Measurements from ENCODE around the gene PRKD2. TPM values are rescaled to one million over a fixed set of nuclear protein-coding genes. Genes with fewer than 3 reads are reported as not detected.

The PRKD2 gene
- total RNA-seq, 4 donors from 2014 or later: 57.0 to 88.8 (median 64.0) TPM

DNA sequence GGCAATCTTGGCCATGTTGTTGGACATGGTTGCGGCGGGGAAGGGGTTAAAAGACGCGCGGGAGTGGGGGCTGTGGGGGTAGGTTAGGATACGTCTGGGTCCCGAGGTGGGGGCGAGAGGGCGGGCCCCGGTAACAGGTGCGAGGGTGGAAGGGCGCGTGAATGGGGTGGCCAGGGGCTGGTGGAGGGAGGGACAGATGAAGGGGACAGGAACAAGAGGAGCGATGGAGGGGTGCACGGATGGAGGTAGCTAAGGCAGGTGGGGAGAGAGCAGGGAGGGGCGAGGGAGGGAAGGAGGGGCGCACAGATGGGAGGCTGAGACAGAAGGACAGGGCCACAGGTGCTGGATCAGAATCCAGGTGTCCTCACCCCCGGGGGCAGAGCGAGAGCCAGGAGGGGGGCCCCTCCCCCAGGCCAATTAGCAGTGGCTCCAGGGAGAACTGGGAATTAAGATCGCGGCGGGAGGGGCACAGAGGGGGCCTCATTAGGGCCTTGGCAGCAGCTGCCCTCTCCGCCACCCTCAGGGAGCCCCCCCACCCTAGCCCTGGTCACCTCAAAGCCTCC, 82.2 kb downstream of the PRKD2 start:
- no peak for DNase-seq
- Histone ChIP-seq H3K4me1 (peaks cover 4 to 41% (median 29%) of the 10 kb centered on the region in 4 donors), H3K4me3 (peak overlapping the region in 3 of 4 donors; percentile 20 to 35 (median 34)), H3K9me3 (no peaks in the 10 kb centered on the region), H3K27me3 (peaks cover 0 to 10% of the 10 kb centered on the region in 2 donors), H3K27ac (no peak overlapping the region), H3K36me3 (no peaks in the 10 kb centered on the region)
- TF ChIP-seq POLR2A (IDR thresholded peaks at IDR 0.05): no peak
- TF ChIP-seq, protein P1, sequence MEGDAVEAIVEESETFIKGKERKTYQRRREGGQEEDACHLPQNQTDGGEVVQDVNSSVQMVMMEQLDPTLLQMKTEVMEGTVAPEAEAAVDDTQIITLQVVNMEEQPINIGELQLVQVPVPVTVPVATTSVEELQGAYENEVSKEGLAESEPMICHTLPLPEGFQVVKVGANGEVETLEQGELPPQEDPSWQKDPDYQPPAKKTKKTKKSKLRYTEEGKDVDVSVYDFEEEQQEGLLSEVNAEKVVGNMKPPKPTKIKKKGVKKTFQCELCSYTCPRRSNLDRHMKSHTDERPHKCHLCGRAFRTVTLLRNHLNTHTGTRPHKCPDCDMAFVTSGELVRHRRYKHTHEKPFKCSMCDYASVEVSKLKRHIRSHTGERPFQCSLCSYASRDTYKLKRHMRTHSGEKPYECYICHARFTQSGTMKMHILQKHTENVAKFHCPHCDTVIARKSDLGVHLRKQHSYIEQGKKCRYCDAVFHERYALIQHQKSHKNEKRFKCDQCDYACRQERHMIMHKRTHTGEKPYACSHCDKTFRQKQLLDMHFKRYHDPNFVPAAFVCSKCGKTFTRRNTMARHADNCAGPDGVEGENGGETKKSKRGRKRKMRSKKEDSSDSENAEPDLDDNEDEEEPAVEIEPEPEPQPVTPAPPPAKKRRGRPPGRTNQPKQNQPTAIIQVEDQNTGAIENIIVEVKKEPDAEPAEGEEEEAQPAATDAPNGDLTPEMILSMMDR (IDR thresholded peaks at IDR 0.05): no peak

GRCh38 chr19:46634045-46634655, 82.8 kb downstream of the PRKD2 start:
- TF ChIP-seq, protein P1 (IDR thresholded peaks at IDR 0.05): no peak
- no peak for TF ChIP-seq POLR2A (IDR thresholded peaks at IDR 0.05)
- peaks cover 0 to 10% of the 10 kb centered on the region in 2 donors for H3K27me3 ChIP-seq
- H3K4me1 ChIP-seq: peaks cover 4 to 35% (median 26%) of the 10 kb centered on the region in 4 donors
- no peaks in the 10 kb centered on the region for H3K36me3 ChIP-seq
- DNase-seq: peak; percentile 93 to 97 (median 97)
- H3K9me3 ChIP-seq: no peaks in the 10 kb centered on the region
- H3K4me3 ChIP-seq: peak overlapping the region in 3 of 4 donors; percentile 34 to 42 (median 35)
- no peak overlapping the region for H3K27ac ChIP-seq

- DNase-seq: no peak
- H3K4me3 ChIP-seq: peak overlapping the region in 1 of 4 donors; percentile 27
- no peaks in the 10 kb centered on the region for H3K36me3 ChIP-seq
- TF ChIP-seq, protein P1 (IDR thresholded peaks at IDR 0.05): no peak
- no peak for TF ChIP-seq POLR2A (IDR thresholded peaks at IDR 0.05)
- peaks cover 0 to 10% of the 10 kb centered on the region in 2 donors for H3K27me3 ChIP-seq
- no peak overlapping the region for H3K27ac ChIP-seq
- H3K9me3 ChIP-seq: no peaks in the 10 kb centered on the region
- H3K4me1 ChIP-seq: peaks cover 4 to 25% (median 18%) of the 10 kb centered on the region in 4 donors
Observed at GRCh38 chr19:46633130-46633529, 83.8 kb downstream of the PRKD2 start.

DNA sequence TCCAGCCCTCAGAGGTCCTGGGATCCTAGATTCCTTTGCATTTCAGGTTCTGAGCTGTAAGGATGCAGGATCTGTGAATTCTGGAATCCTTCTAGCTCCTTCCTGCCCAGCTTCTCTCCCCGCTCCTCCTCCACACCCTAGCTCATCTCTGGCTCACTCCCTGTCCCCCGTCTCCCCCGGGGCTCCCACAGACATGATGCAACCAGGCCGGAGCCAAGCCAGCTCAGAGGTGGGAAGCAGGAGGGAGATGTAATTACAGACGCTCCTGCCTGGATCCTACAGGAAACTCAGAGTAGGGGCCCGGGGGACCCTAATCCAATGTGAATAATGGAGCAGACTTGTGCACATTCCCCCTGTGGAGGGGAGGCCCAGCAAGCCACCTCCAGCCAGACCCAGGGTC, 85.4 kb downstream of the PRKD2 start:
- Histone ChIP-seq H3K4me1 (peaks cover 4 to 26% (median 16%) of the 10 kb centered on the region in 4 donors), H3K9me3 (no peaks in the 10 kb centered on the region), H3K36me3 (no peaks in the 10 kb centered on the region), H3K4me3 (no peak overlapping the region), H3K27ac (no peak overlapping the region), H3K27me3 (peaks cover 0 to 10% of the 10 kb centered on the region in 2 donors)
- no peak for DNase-seq
- TF ChIP-seq, protein P1 (IDR thresholded peaks at IDR 0.05): no peak
- no peak for TF ChIP-seq POLR2A (IDR thresholded peaks at IDR 0.05)

DNA sequence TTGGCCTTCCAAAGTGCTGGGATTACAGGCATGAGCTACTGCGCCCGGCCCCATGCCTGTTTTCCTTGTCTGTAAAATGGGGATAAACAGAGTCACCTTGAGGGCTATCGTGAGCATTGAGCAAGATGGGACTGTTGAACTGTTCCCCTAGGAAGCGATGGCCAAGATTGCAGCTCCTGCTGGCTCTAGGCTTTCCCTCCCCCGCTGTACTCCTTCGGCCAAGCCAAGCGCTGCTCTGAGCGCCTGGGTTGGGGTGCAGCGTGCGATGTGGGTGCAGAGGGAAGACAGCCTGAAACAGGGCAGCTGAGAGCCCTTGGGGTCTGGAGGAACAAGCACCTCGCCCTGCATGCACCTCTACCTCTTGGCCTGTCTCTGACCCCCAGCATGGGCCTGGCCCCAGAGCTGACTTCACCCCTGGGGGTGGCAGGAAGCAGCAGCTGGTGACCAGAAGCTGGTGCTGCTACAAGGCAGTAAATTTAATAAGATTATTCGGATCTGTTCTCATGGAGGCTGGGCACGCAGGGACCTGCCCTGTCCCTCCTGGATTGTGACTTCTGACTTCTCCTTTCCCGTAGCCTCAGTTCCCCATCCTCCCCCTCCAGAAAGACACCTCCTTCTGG, 86.2 kb downstream of the PRKD2 start:
- DNase-seq: no peak
- Histone ChIP-seq H3K36me3 (no peaks in the 10 kb centered on the region), H3K4me1 (peaks cover 4 to 30% (median 14%) of the 10 kb centered on the region in 4 donors), H3K9me3 (no peaks in the 10 kb centered on the region), H3K4me3 (no peak overlapping the region), H3K27ac (no peak overlapping the region), H3K27me3 (peaks cover 0 to 10% of the 10 kb centered on the region in 2 donors)
- no peak for TF ChIP-seq POLR2A (IDR thresholded peaks at IDR 0.05)
- TF ChIP-seq, protein P1 (IDR thresholded peaks at IDR 0.05): no peak

Data from Peyer's patch (tissue), 4 donors.